Measurements from ENCODE around the gene ERCC6L2. TPM values are rescaled to one million over a fixed set of nuclear protein-coding genes. Genes with fewer than 3 reads are reported as not detected.

Gene ERCC6L2
- total RNA-seq, 1 experiment from 2014 or later = 39.7 TPM

DNA sequence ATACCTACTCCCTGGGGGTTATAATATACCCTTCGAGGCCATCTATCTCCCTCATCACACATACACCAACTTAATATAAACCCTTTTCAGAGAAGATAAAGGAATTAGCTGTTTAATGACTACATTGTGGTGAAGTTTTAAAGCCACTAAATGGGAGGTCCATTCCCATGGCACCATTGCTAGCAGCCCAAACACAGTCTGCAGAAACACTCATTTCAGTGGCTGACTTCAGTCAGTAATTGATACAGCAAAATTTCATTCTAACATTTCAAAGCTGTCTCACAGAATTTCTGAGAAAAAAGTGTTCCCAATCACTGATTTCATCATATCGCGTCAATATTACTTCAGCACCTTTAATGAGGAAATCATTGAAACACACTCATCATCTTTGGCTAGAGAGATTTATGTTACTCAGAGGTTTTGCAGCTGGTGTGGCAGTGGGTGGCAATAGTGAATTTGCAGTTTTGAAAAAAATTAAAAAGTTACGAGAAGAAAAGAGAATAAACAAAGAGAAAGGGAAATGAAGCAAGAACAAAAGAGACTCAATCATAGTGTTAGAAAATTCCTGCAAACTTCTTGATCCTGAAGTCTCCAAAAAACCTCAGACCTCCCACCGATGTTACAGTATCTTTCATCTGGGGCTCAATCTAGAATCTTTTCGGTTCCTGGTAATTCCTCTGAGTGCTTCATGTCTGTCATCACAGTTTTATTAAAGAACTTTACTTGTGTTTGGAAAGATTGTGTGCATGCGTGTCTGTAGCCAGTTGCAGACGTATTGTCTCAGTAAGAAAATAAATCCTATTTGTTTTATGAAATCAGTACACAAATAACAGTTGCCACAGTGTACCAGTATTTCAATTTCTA lies 105.0 kb downstream of the ERCC6L2 start:
- no peaks in the 10 kb centered on the region for H3K4me1 ChIP-seq (ENCODE audit: control insufficient read depth, insufficient read depth, low read length)
- H3K9me3 ChIP-seq (ENCODE audit: control insufficient read depth, insufficient read depth, low read depth, low read length) = no peaks in the 10 kb centered on the region
- TF ChIP-seq REST (IDR thresholded peaks at IDR 0.05; ENCODE audit: insufficient read depth in 1 of 2, low read depth in 2 of 2, low read length in 1 of 2) = no peak
- TF ChIP-seq, protein P1, sequence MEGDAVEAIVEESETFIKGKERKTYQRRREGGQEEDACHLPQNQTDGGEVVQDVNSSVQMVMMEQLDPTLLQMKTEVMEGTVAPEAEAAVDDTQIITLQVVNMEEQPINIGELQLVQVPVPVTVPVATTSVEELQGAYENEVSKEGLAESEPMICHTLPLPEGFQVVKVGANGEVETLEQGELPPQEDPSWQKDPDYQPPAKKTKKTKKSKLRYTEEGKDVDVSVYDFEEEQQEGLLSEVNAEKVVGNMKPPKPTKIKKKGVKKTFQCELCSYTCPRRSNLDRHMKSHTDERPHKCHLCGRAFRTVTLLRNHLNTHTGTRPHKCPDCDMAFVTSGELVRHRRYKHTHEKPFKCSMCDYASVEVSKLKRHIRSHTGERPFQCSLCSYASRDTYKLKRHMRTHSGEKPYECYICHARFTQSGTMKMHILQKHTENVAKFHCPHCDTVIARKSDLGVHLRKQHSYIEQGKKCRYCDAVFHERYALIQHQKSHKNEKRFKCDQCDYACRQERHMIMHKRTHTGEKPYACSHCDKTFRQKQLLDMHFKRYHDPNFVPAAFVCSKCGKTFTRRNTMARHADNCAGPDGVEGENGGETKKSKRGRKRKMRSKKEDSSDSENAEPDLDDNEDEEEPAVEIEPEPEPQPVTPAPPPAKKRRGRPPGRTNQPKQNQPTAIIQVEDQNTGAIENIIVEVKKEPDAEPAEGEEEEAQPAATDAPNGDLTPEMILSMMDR (IDR thresholded peaks at IDR 0.05) = no peak
- ChIA-PET POLR2A (no interaction called here), CTCF (no interaction called here)
- H3K27ac ChIP-seq (ENCODE audit: low read length) = no peak overlapping the region
- ATAC-seq = no peak
- no peaks in the 10 kb centered on the region for H3K27me3 ChIP-seq (ENCODE audit: control insufficient read depth, insufficient read depth, low read length)
- in situ Hi-C loops (cut with HindIII; ENCODE audit: low pct_unique_long_range_greater_than_20kb, low sequenced_read_pairs) (no loop called here), intact Hi-C loops (cut with micrococcal nuclease; ENCODE audit: unreplicated experiment) (no loop called here)
- H3K4me3 ChIP-seq (ENCODE audit: low read depth in 2 of 2, low read length in 2 of 2) = no peak overlapping the region
- no TSS peak for BruUV-seq (replicated peaks)
- DNase-seq (ENCODE audit: low read depth, low spot score) = no peak
- peaks cover 2% of the 10 kb centered on the region for H3K36me3 ChIP-seq (ENCODE audit: control insufficient read depth, insufficient read depth, low read length)

- BruUV-seq (replicated peaks) = no TSS peak
- ChIA-PET POLR2A (no interaction called here), CTCF (no interaction called here)
- Histone ChIP-seq H3K27me3 (ENCODE audit: control insufficient read depth, insufficient read depth, low read length) (no peaks in the 10 kb centered on the region), H3K36me3 (ENCODE audit: control insufficient read depth, insufficient read depth, low read length) (peaks cover 2% of the 10 kb centered on the region), H3K4me1 (ENCODE audit: control insufficient read depth, insufficient read depth, low read length) (no peaks in the 10 kb centered on the region), H3K4me3 (ENCODE audit: low read depth in 2 of 2, low read length in 2 of 2) (no peak overlapping the region), H3K27ac (ENCODE audit: low read length) (no peak overlapping the region), H3K9me3 (ENCODE audit: control insufficient read depth, insufficient read depth, low read depth, low read length) (no peaks in the 10 kb centered on the region)
- in situ Hi-C loops (cut with HindIII; ENCODE audit: low pct_unique_long_range_greater_than_20kb, low sequenced_read_pairs) = no loop called here
- intact Hi-C loops (cut with micrococcal nuclease; ENCODE audit: unreplicated experiment) = no loop called here
- DNase-seq (ENCODE audit: low read depth, low spot score) (no peak), ATAC-seq (no peak)
- TF ChIP-seq POLR2AphosphoS5 (IDR thresholded peaks at IDR 0.05; ENCODE audit: low read depth, low read length) (no peak), TCF7L2 (IDR thresholded peaks at IDR 0.05; ENCODE audit: low read depth, low read length) (no peak), REST (IDR thresholded peaks at IDR 0.05; ENCODE audit: insufficient read depth in 1 of 2, low read depth in 2 of 2, low read length in 1 of 2) (no peak), SIN3A (IDR thresholded peaks at IDR 0.05; ENCODE audit: borderline replicate concordance, insufficient read depth, low read depth, low read length) (no peak)
- TF ChIP-seq, protein P1 (IDR thresholded peaks at IDR 0.05) = no peak
Measured at GRCh38 chr9:95981761-95982390, 106.4 kb downstream of the ERCC6L2 start.
